NT2/D1 (cell line): ENCODE measurements around the gene MCF2L.

ENCODE experiments used
- YY1 ChIP-seq: IDR thresholded peaks from 2 replicates; pipeline ENCODE4 v1.6.1; 2011; ENCODE audit not compliant: insufficient read length, insufficient read depth
- ZNF274 ChIP-seq: IDR thresholded peaks from 2 replicates; pipeline ENCODE4 v1.6.1; 2011; ENCODE audit warnings: mild to moderate bottlenecking, low read depth, low read length

DNA sequence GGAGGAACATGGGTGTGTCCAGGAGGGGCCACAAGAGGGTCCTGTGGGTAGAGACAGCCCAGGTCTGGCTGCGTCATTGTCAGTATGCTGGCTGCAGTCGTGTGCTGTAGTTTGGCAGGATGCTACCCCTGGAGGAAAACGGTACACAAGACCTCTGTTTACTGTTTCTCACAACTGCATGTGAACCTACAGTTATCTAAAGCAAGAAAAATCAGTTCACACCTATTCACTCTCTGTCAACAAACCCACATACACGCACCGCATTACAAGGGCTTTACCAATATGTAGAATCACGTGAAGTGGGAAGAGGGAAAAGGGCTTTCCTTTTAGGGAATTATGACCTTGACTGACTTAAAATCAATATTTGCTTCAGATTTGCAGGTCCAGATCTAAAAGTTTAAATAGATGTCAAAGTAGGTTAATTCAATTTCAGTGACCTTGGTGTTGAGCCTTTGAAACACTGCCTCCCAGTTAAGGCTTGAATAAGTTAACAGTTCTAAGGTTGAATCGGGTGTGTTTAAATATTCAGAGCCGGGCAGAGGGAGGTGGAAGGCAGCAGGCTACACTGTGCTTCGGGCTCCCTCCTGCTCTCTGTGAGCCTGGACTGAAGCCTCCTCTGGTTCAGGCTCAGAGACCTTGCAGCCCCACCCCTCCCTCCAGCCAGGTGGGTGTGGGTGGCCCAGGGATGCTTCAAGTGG lies 17.2 kb upstream of the MCF2L start:
- no peak for TF ChIP-seq YY1
- no peak for TF ChIP-seq ZNF274
